H9 (cell line): ENCODE results near the gene MAML3. TPM values are rescaled to one million over a fixed set of nuclear protein-coding genes. Genes with fewer than 3 reads are reported as not detected.

Source experiments
- DNase-seq: peaks from one replicate; pipeline ENCODE4 v3.0.0-alpha.2; 2017
- H2AFZ ChIP-seq: one replicate; pipeline ENCODE4 v1.6.1; 2013; ENCODE audit warnings: mild to moderate bottlenecking, low read length, control low read depth, moderate library complexity
- H2AK5ac ChIP-seq: 2 replicates; pipeline ENCODE4 v1.6.1; 2013; ENCODE audit warnings: low read length, control low read depth, mixed read lengths; ENCODE audit not compliant: insufficient read length
- H2BK120ac ChIP-seq: one replicate; pipeline ENCODE4 v1.6.1; 2013; ENCODE audit warnings: low read depth, mild to moderate bottlenecking, low read length, control low read depth, inconsistent platforms; ENCODE audit not compliant: poor library complexity, severe bottlenecking
- H2BK12ac ChIP-seq: 2 replicates; pipeline ENCODE4 v1.6.1; 2013; ENCODE audit warnings: low read length, control low read depth, mixed read lengths, low read depth; ENCODE audit not compliant: insufficient read length
- H2BK15ac ChIP-seq: 2 replicates; pipeline ENCODE4 v1.6.1; 2013; ENCODE audit warnings: low read depth, low read length, control low read depth
- H2BK20ac ChIP-seq: one replicate; pipeline ENCODE4 v1.6.1; 2013; ENCODE audit warnings: low read depth, mild to moderate bottlenecking, low read length, control low read depth, inconsistent platforms; ENCODE audit not compliant: poor library complexity, severe bottlenecking
- H2BK5ac ChIP-seq: 2 replicates; pipeline ENCODE4 v1.6.1; 2013; ENCODE audit warnings: low read length, control low read depth, mixed read lengths; ENCODE audit not compliant: insufficient read length
- H3K14ac ChIP-seq: 2 replicates; pipeline ENCODE4 v1.6.1; 2013; ENCODE audit warnings: low read length, control low read depth; ENCODE audit not compliant: insufficient read depth
- H3K18ac ChIP-seq: 2 replicates; pipeline ENCODE4 v1.6.1; 2013; ENCODE audit warnings: low read depth, mild to moderate bottlenecking, mixed read lengths, low read length, control low read depth; ENCODE audit not compliant: insufficient read length
- H3K23ac ChIP-seq: 2 replicates; pipeline ENCODE4 v1.6.1; 2013; ENCODE audit warnings: low read length, control low read depth, mixed read lengths, low read depth; ENCODE audit not compliant: insufficient read length
- H3K23me2 ChIP-seq: 2 replicates; pipeline ENCODE4 v1.6.1; 2013; ENCODE audit warnings: low read depth, mild to moderate bottlenecking, mixed read lengths, low read length, control low read depth; ENCODE audit not compliant: insufficient read length, poor library complexity, severe bottlenecking
- H3K27ac ChIP-seq: 2 replicates; pipeline ENCODE4 v1.5.1; 2013; ENCODE audit warnings: low read length, control low read depth, mixed read lengths, low read depth; ENCODE audit not compliant: insufficient read length
- H3K27me3 ChIP-seq: 2 replicates; pipeline ENCODE4 v1.6.1; 2013; ENCODE audit warnings: low read length, control low read depth, inconsistent platforms; ENCODE audit not compliant: insufficient read depth
- H3K4ac ChIP-seq: 2 replicates; pipeline ENCODE4 v1.6.1; 2013; ENCODE audit warnings: low read depth, mild to moderate bottlenecking, control low read depth, inconsistent platforms, low read length, moderate library complexity
- H3K4me1 ChIP-seq: 2 replicates; pipeline ENCODE4 v1.6.1; 2013; ENCODE audit warnings: low read length, control low read depth, inconsistent platforms; ENCODE audit not compliant: insufficient read depth
- H3K4me2 ChIP-seq: 2 replicates; pipeline ENCODE4 v1.6.1; 2013; ENCODE audit warnings: low read length, control low read depth, mixed read lengths; ENCODE audit not compliant: insufficient read length, insufficient read depth
- H3K56ac ChIP-seq: 2 replicates; pipeline ENCODE4 v1.6.1; 2013; ENCODE audit warnings: low read depth, mild to moderate bottlenecking, mixed read lengths, low read length, control low read depth; ENCODE audit not compliant: insufficient read length
- H3K79me1 ChIP-seq: 2 replicates; pipeline ENCODE4 v1.6.1; 2013; ENCODE audit warnings: low read depth, mild to moderate bottlenecking, moderate library complexity, low read length, control low read depth, inconsistent platforms; ENCODE audit not compliant: insufficient read depth, poor library complexity, severe bottlenecking
- H3K79me2 ChIP-seq: 2 replicates; pipeline ENCODE4 v1.6.1; 2013; ENCODE audit warnings: low read length, control low read depth, inconsistent platforms; ENCODE audit not compliant: insufficient read depth
- H3K9ac ChIP-seq: 2 replicates; pipeline ENCODE4 v1.6.1; 2013; ENCODE audit warnings: low read length, control low read depth, mixed read lengths; ENCODE audit not compliant: insufficient read length; ENCODE audit errors: extremely low read depth
- H3K9me3 ChIP-seq: one replicate; pipeline ENCODE4 v1.6.1; 2013; ENCODE audit warnings: low read depth, low read length, inconsistent platforms; ENCODE audit not compliant: control insufficient read depth
- H3T11ph ChIP-seq: one replicate; pipeline ENCODE4 v1.6.1; 2013; ENCODE audit warnings: mild to moderate bottlenecking, low read length, control low read depth, inconsistent platforms
- H4K20me1 ChIP-seq: one replicate; pipeline ENCODE4 v1.6.1; 2013; ENCODE audit not compliant: control insufficient read depth, insufficient read length, insufficient read depth
- H4K5ac ChIP-seq: 2 replicates; pipeline ENCODE4 v1.6.1; 2013; ENCODE audit warnings: low read depth, mild to moderate bottlenecking, mixed read lengths, low read length, control low read depth; ENCODE audit not compliant: insufficient read length
- H4K8ac ChIP-seq: replicated peaks from 2 replicates; pipeline ENCODE4 v1.6.1; 2013; ENCODE audit warnings: low read length, control low read depth, mixed read lengths, low read depth; ENCODE audit not compliant: insufficient read length
- H4K91ac ChIP-seq: 2 replicates; pipeline ENCODE4 v1.6.1; 2013; ENCODE audit warnings: low read depth, mild to moderate bottlenecking, moderate library complexity, mixed read lengths, low read length, control low read depth; ENCODE audit not compliant: insufficient read length
- H3K27ac Mint-ChIP-seq, 3 experiments: 2 replicates in 2 of 3; 3 replicates in 1 of 3; pipeline ENCODE4 v1.8.0; 2020 to 2021; ENCODE audit warnings: mixed read lengths in 3 of 3, mild to moderate bottlenecking in 1 of 3, moderate library complexity in 1 of 3
- H3K27me3 Mint-ChIP-seq: 2 replicates; pipeline ENCODE4 v1.8.0; 2021; ENCODE audit warnings: low read depth, mild to moderate bottlenecking, moderate library complexity, mixed read lengths
- H3K36me3 Mint-ChIP-seq, 3 experiments: 2 replicates in 2 of 3; 3 replicates in 1 of 3; pipeline ENCODE4 v1.8.0; 2020 to 2021; ENCODE audit warnings: low read depth in 3 of 3, mixed read lengths in 3 of 3; ENCODE audit not compliant: insufficient read depth in 1 of 3
- H3K4me1 Mint-ChIP-seq, 2 experiments: 2 replicates each; pipeline ENCODE4 v1.8.0; 2020; ENCODE audit warnings: mixed read lengths in 2 of 2
- H3K4me3 Mint-ChIP-seq, 2 experiments: 2 replicates in 1 of 2; 3 replicates in 1 of 2; pipeline ENCODE4 v1.8.0; 2020 to 2021; ENCODE audit warnings: mild to moderate bottlenecking in 2 of 2, mixed read lengths in 2 of 2, moderate library complexity in 1 of 2
- H3K9me3 Mint-ChIP-seq, 2 experiments: 2 replicates in 1 of 2; 3 replicates in 1 of 2; pipeline ENCODE4 v1.8.0; 2020; ENCODE audit warnings: mild to moderate bottlenecking in 2 of 2, mixed read lengths in 2 of 2, moderate library complexity in 1 of 2
- WGBS: extraction: QIAGEN DNeasy Blood & Tissue Kit; methylation state at CpG from one replicate; pipeline ENCODE4 v1.1.7; 2013; ENCODE audit warnings: missing lambda C conversion rate, low lambda C conversion rate, mixed read lengths; ENCODE audit not compliant: insufficient read length; ENCODE audit errors: extremely low coverage; 5-methylcytosine and 5-hydroxymethylcytosine counted together
- total RNA-seq: library from RNA; stranded (reverse); gene quantifications from 2 replicates; pipeline ENCODE4 v1.2.1, GENCODE V29; 2021
- TF ChIP-seq, protein P1 (sequence below): fragments of 200-600 bp; sonication (generic); conservative IDR thresholded peaks from 3 replicates; pipeline ENCODE4 v1.8.0; 2021; ENCODE audit warnings: antibody characterized with exemption, mild to moderate bottlenecking

The MAML3 gene
- total RNA-seq, 1 experiment from 2014 or later, result 3.9 TPM

- H3K79me2 ChIP-seq, result no peaks in the 10 kb centered on the region
- no peak for DNase-seq
- H4K5ac ChIP-seq, result no peak overlapping the region
- no peak overlapping the region for H4K8ac ChIP-seq
- H2BK5ac ChIP-seq, result no peak overlapping the region
- Mint-ChIP-seq H3K27me3 (no peaks in the 10 kb centered on the region), H3K36me3 (peaks cover 0 to 2% (median 0%) of the 10 kb centered on the region in 3 experiments; a peak in 2 of 7 replicates), H3K9me3 (no peaks in the 10 kb centered on the region; a peak in 1 of 5 replicates), H3K4me3 (no peak overlapping the region), H3K4me1 (no peaks in the 10 kb centered on the region), H3K27ac (no peak overlapping the region)
- H3K79me1 ChIP-seq, result no peaks in the 10 kb centered on the region
- H2BK12ac ChIP-seq, result no peak overlapping the region
- no peak overlapping the region for H3K4me2 ChIP-seq
- TF ChIP-seq, protein P1, sequence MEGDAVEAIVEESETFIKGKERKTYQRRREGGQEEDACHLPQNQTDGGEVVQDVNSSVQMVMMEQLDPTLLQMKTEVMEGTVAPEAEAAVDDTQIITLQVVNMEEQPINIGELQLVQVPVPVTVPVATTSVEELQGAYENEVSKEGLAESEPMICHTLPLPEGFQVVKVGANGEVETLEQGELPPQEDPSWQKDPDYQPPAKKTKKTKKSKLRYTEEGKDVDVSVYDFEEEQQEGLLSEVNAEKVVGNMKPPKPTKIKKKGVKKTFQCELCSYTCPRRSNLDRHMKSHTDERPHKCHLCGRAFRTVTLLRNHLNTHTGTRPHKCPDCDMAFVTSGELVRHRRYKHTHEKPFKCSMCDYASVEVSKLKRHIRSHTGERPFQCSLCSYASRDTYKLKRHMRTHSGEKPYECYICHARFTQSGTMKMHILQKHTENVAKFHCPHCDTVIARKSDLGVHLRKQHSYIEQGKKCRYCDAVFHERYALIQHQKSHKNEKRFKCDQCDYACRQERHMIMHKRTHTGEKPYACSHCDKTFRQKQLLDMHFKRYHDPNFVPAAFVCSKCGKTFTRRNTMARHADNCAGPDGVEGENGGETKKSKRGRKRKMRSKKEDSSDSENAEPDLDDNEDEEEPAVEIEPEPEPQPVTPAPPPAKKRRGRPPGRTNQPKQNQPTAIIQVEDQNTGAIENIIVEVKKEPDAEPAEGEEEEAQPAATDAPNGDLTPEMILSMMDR, result no peak
- H4K91ac ChIP-seq, result no peak overlapping the region
- H4K20me1 ChIP-seq, result no peaks in the 10 kb centered on the region
- H2AFZ ChIP-seq, result no peak overlapping the region
- H3K9me3 ChIP-seq, result no peaks in the 10 kb centered on the region
- no CpG with 5 or more reads among the region's 5 CpGs for WGBS
- no peak overlapping the region for H2AK5ac ChIP-seq
- H3T11ph ChIP-seq, result no peak overlapping the region
- H3K4me1 ChIP-seq, result no peaks in the 10 kb centered on the region
- no peak overlapping the region for H2BK20ac ChIP-seq
- H2BK120ac ChIP-seq, result no peak overlapping the region
- H3K27ac ChIP-seq, result no peak overlapping the region
- H3K18ac ChIP-seq, result no peak overlapping the region
- no peak overlapping the region for H3K23ac ChIP-seq
- H3K23me2 ChIP-seq, result no peaks in the 10 kb centered on the region
- H3K4ac ChIP-seq, result no peak overlapping the region
- H3K9ac ChIP-seq, result no peak overlapping the region
- no peak overlapping the region for H3K56ac ChIP-seq
- no peak overlapping the region for H3K14ac ChIP-seq
- no peak overlapping the region for H2BK15ac ChIP-seq
- H3K27me3 ChIP-seq, result no peaks in the 10 kb centered on the region
Observed at GRCh38 chr4:139696491-139696890, 457.5 kb downstream of the MAML3 start.
